ENCODE measurements around the gene GAS1.

GRCh38 chr9:86975606-86976005, 28.3 kb upstream of the GAS1 start:
- TF ChIP-seq EZH2 (optimal IDR thresholded peaks at IDR 0.05; ENCODE audit: low read depth, low read length) (no peak), CTCF (IDR thresholded peaks at IDR 0.05; ENCODE audit: low read length) (no peak), EZH2phosphoT487 (IDR thresholded peaks at IDR 0.05; ENCODE audit: low read length) (no peak)

Data from MM.1S (cell line).